ENCODE measurements around the gene THBS3. TPM values are rescaled to one million over a fixed set of nuclear protein-coding genes. Genes with fewer than 3 reads are reported as not detected.

THBS3 gene
- total and polyA plus RNA-seq, 2 of the 13 experiments (the other 11 are each of a cell fraction or from before 2014, with no cell fraction given): 0.86 to 3.6 TPM

- TF ChIP-seq ZNF205 (CRISPR knock-in tag; IDR thresholded peaks at IDR 0.05) (peak; percentile 91; the same call in 1 of the 2 replicates), RAD51 (IDR thresholded peaks at IDR 0.05; ENCODE audit: borderline replicate concordance) (no peak), NAIF1 (CRISPR knock-in tag; IDR thresholded peaks at IDR 0.05; ENCODE audit: borderline replicate concordance) (no peak), FOXC1 (CRISPR knock-in tag; IDR thresholded peaks at IDR 0.05; ENCODE audit: borderline replicate concordance) (peak; percentile 40; the same call in 1 of the 2 replicates), ZSCAN5A (CRISPR knock-in tag; IDR thresholded peaks at IDR 0.05; ENCODE audit: borderline replicate concordance) (no peak), TGIF2 (CRISPR knock-in tag; IDR thresholded peaks at IDR 0.05) (0 out of 2 replicates have a peak, but pooled peaks have one; percentile 59), HNRNPH1 (optimal IDR thresholded peaks at IDR 0.05; ENCODE audit: low read depth, low read length) (no peak), ZSCAN21 (CRISPR knock-in tag; IDR thresholded peaks at IDR 0.05; ENCODE audit: borderline replicate concordance) (no peak; the same call in 1 of the 2 replicates), ZNF446 (CRISPR knock-in tag; IDR thresholded peaks at IDR 0.05) (peak; percentile 82; the same call in 1 of the 2 replicates), SALL1 (CRISPR knock-in tag; IDR thresholded peaks at IDR 0.05) (peak; percentile 85), GLMP (CRISPR knock-in tag; IDR thresholded peaks at IDR 0.05; ENCODE audit: borderline replicate concordance) (no peak), RFXANK (CRISPR knock-in tag; IDR thresholded peaks at IDR 0.05) (0 out of 2 replicates have a peak, but pooled peaks have one; percentile 55), ZNF670 (CRISPR knock-in tag; IDR thresholded peaks at IDR 0.05; ENCODE audit: borderline replicate concordance) (no peak), ZNF44 (CRISPR knock-in tag; IDR thresholded peaks at IDR 0.05) (0 out of 2 replicates have a peak, but pooled peaks have one; percentile 88), SIN3A (IDR thresholded peaks at IDR 0.05; ENCODE audit: borderline replicate concordance, low read depth, low read length) (no peak), GTF2F1 (IDR thresholded peaks at IDR 0.05; ENCODE audit: low read length) (no peak), ZNF430 (CRISPR knock-in tag; IDR thresholded peaks at IDR 0.05) (peak; percentile 55; the same call in 1 of the 2 replicates), CBX5 (CRISPR knock-in tag; IDR thresholded peaks at IDR 0.05; ENCODE audit: borderline replicate concordance) (peak; percentile 74; the same call in 1 of the 2 replicates)
- TF ChIP-seq, protein P1, sequence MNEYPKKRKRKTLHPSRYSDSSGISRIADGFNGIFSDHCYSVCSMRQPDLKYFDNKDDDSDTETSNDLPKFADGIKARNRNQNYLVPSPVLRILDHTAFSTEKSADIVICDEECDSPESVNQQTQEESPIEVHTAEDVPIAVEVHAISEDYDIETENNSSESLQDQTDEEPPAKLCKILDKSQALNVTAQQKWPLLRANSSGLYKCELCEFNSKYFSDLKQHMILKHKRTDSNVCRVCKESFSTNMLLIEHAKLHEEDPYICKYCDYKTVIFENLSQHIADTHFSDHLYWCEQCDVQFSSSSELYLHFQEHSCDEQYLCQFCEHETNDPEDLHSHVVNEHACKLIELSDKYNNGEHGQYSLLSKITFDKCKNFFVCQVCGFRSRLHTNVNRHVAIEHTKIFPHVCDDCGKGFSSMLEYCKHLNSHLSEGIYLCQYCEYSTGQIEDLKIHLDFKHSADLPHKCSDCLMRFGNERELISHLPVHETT (CRISPR knock-in tag; conservative IDR thresholded peaks at IDR 0.05): peak; percentile 91; the same call in 1 of the 2 replicates
- TF ChIP-seq, protein P2, sequence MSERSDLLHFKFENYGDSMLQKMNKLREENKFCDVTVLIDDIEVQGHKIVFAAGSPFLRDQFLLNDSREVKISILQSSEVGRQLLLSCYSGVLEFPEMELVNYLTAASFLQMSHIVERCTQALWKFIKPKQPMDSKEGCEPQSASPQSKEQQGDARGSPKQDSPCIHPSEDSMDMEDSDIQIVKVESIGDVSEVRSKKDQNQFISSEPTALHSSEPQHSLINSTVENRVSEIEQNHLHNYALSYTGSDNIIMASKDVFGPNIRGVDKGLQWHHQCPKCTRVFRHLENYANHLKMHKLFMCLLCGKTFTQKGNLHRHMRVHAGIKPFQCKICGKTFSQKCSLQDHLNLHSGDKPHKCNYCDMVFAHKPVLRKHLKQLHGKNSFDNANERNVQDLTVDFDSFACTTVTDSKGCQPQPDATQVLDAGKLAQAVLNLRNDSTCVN (CRISPR knock-in tag; IDR thresholded peaks at IDR 0.05; ENCODE audit: borderline replicate concordance): peak; percentile 56; the same call in 1 of the 2 replicates
- TF ChIP-seq, protein P3, sequence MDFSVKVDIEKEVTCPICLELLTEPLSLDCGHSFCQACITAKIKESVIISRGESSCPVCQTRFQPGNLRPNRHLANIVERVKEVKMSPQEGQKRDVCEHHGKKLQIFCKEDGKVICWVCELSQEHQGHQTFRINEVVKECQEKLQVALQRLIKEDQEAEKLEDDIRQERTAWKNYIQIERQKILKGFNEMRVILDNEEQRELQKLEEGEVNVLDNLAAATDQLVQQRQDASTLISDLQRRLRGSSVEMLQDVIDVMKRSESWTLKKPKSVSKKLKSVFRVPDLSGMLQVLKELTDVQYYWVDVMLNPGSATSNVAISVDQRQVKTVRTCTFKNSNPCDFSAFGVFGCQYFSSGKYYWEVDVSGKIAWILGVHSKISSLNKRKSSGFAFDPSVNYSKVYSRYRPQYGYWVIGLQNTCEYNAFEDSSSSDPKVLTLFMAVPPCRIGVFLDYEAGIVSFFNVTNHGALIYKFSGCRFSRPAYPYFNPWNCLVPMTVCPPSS (IDR thresholded peaks at IDR 0.05): no peak
- TF ChIP-seq, protein P4, sequence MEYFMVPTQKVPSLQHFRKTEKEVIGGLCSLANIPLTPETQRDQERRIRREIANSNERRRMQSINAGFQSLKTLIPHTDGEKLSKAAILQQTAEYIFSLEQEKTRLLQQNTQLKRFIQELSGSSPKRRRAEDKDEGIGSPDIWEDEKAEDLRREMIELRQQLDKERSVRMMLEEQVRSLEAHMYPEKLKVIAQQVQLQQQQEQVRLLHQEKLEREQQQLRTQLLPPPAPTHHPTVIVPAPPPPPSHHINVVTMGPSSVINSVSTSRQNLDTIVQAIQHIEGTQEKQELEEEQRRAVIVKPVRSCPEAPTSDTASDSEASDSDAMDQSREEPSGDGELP (IDR thresholded peaks at IDR 0.05; ENCODE audit: borderline replicate concordance, low read depth): no peak
Observed at GRCh38 chr1:155172732-155173477, 34.8 kb downstream of the THBS3 start, which contains the start of gene KRTCAP2 (continued).
